Raji (cell line): Measurements from ENCODE around the gene FLOT2.

ENCODE experiments used
- POLR2A ChIP-seq: IDR thresholded peaks from 2 replicates; pipeline ENCODE4 v1.6.1; 2011; ENCODE audit warnings: low read depth, low read length, control low read depth; ENCODE audit not compliant: insufficient read depth

Gene FLOT2

GRCh38 chr17:28896884-28897768 lies at the start of gene FLOT2:
TSS of gene FLOT2 (minus strand) at chr17:28897733. CDS start at chr17:28897574, 159 bp downstream.
- peak; percentile 63 for TF ChIP-seq POLR2A

GRCh38 chr17:28946239-28946638 lies 48.7 kb upstream of the FLOT2 start:
- no peak for TF ChIP-seq POLR2A

GRCh38 chr17:28944862-28945741 lies 47.6 kb upstream of the FLOT2 start:
- no peak for TF ChIP-seq POLR2A

GRCh38 chr17:28944343-28944742 lies 46.8 kb upstream of the FLOT2 start:
- no peak for TF ChIP-seq POLR2A

GRCh38 chr17:28942925-28943324 lies 45.4 kb upstream of the FLOT2 start:
- TF ChIP-seq POLR2A, result no peak

- no peak for TF ChIP-seq POLR2A
Measured at GRCh38 chr17:28941251-28941650, 43.7 kb upstream of the FLOT2 start.

GRCh38 chr17:28940675-28941074 lies 43.1 kb upstream of the FLOT2 start:
- TF ChIP-seq POLR2A, result no peak

- no peak for TF ChIP-seq POLR2A
Measured at GRCh38 chr17:28940142-28940541, 42.6 kb upstream of the FLOT2 start.

- TF ChIP-seq POLR2A, result no peak
Measured at GRCh38 chr17:28938552-28938951, 41.0 kb upstream of the FLOT2 start.

GRCh38 chr17:28937044-28937729 lies 39.7 kb upstream of the FLOT2 start:
- no peak for TF ChIP-seq POLR2A

GRCh38 chr17:28935744-28936460 lies 38.4 kb upstream of the FLOT2 start:
- no peak for TF ChIP-seq POLR2A

- TF ChIP-seq POLR2A, result no peak
Measured at GRCh38 chr17:28929787-28930186, 32.3 kb upstream of the FLOT2 start.

- no peak for TF ChIP-seq POLR2A
Measured at GRCh38 chr17:28928061-28928460, 30.5 kb upstream of the FLOT2 start.

- TF ChIP-seq POLR2A, result no peak
Measured at GRCh38 chr17:28926786-28927185, 29.3 kb upstream of the FLOT2 start.

GRCh38 chr17:28926366-28926765 lies 28.8 kb upstream of the FLOT2 start:
- no peak for TF ChIP-seq POLR2A
